ENCODE data around the gene CCT4. TPM values are rescaled to one million over a fixed set of nuclear protein-coding genes. Genes with fewer than 3 reads are reported as not detected.
"Not testable (repeated sequence)": the region's sequence is repeated elsewhere in the genome, so short reads cannot be mapped to it uniquely, and the experiment has no call there.

The CCT4 gene
- total RNA-seq, 1 experiment from 2014 or later = 345 TPM

- no peak for TF ChIP-seq CREB1 (CRISPR knock-in tag; IDR thresholded peaks at IDR 0.05)
- TF ChIP-seq KAT7 (CRISPR knock-in tag; IDR thresholded peaks at IDR 0.05; ENCODE audit: borderline replicate concordance) = no peak
- TF ChIP-seq NR2C2 (CRISPR knock-in tag; IDR thresholded peaks at IDR 0.05) = no peak
- no peak for TF ChIP-seq ZNF232 (CRISPR knock-in tag; IDR thresholded peaks at IDR 0.05)
- no peak for TF ChIP-seq MLX (CRISPR knock-in tag; IDR thresholded peaks at IDR 0.05)
- TF ChIP-seq MAX (CRISPR knock-in tag; IDR thresholded peaks at IDR 0.05) = no peak
- TF ChIP-seq E2F4 (CRISPR knock-in tag; IDR thresholded peaks at IDR 0.05; ENCODE audit: borderline replicate concordance, low read depth) = no peak
- no peak for TF ChIP-seq ATF6 (CRISPR knock-in tag; IDR thresholded peaks at IDR 0.05)
- TF ChIP-seq SP1 (CRISPR knock-in tag; conservative IDR thresholded peaks at IDR 0.05) = no peak
Observed at GRCh38 chr2:61877571-61878245, 10.7 kb downstream of the CCT4 start (continued).

- no peak overlapping the region for H3K4me3 Mint-ChIP-seq
- ChIA-PET POLR2A (no interaction called here), CTCF (no interaction called here)
- H3K4me1 Mint-ChIP-seq = no peaks in the 10 kb centered on the region
- no peak for DNase-seq (ENCODE audit: low spot score)
- no peak for ATAC-seq
- no peaks in the 10 kb centered on the region for H3K27me3 Mint-ChIP-seq (ENCODE audit: low read depth)
- H3K27ac Mint-ChIP-seq = no peak overlapping the region
- TF ChIP-seq FOXJ3 (CRISPR knock-in tag; IDR thresholded peaks at IDR 0.05; ENCODE audit: borderline replicate concordance) (no peak), JAZF1 (CRISPR knock-in tag; IDR thresholded peaks at IDR 0.05) (no peak), ZNF121 (CRISPR knock-in tag; IDR thresholded peaks at IDR 0.05) (peak; percentile 69; the same call in 1 of the 2 replicates), NFYB (CRISPR knock-in tag; conservative IDR thresholded peaks at IDR 0.05; ENCODE audit: low read depth) (no peak), FOXP1 (CRISPR knock-in tag; IDR thresholded peaks at IDR 0.05; ENCODE audit: borderline replicate concordance) (no peak)
- H3K36me3 Mint-ChIP-seq = peaks cover 78% of the 10 kb centered on the region
- H3K9me3 Mint-ChIP-seq = no peaks in the 10 kb centered on the region
Observed at GRCh38 chr2:61876400-61876799, 12.1 kb downstream of the CCT4 start.

GRCh38 chr2:61866482-61867089 is 21.9 kb downstream of the CCT4 start:
- POLR2A ChIA-PET = interaction anchor here (1.0 kb wide), 1 partner anchor 13 kb away, joined by 4 read pairs; the partner anchor contains the start of gene FAM161A
- DNase-seq (ENCODE audit: low spot score); H3K9me3 Mint-ChIP-seq; H3K4me1 Mint-ChIP-seq; H3K27ac Mint-ChIP-seq; ATAC-seq; H3K4me3 Mint-ChIP-seq; H3K27me3 Mint-ChIP-seq (ENCODE audit: low read depth): not testable (repeated sequence)
- peak; percentile 39; the same call in 1 of the 2 replicates for TF ChIP-seq ZNF416 (CRISPR knock-in tag; IDR thresholded peaks at IDR 0.05)
- TF ChIP-seq ZNF121 (CRISPR knock-in tag; IDR thresholded peaks at IDR 0.05) = peak; percentile 76
- CTCF ChIA-PET = interaction anchor here (1.2 to 1.6 kb wide), 2 partner anchors 12 to 15 kb away, joined by 3 to 5 read pairs; partner anchors contain the start of gene FAM161A
- peaks cover 57% of the 10 kb centered on the region for H3K36me3 Mint-ChIP-seq

GRCh38 chr2:61862085-61862484 is 26.4 kb downstream of the CCT4 start:
- Mint-ChIP-seq H3K4me3 (no peak overlapping the region), H3K27me3 (ENCODE audit: low read depth) (no peaks in the 10 kb centered on the region), H3K4me1 (no peaks in the 10 kb centered on the region), H3K9me3 (no peaks in the 10 kb centered on the region), H3K36me3 (peaks cover 24% of the 10 kb centered on the region), H3K27ac (no peak overlapping the region)
- ATAC-seq (no peak), DNase-seq (ENCODE audit: low spot score) (no peak)
- ChIA-PET CTCF (no interaction called here), POLR2A (no interaction called here)
- TF ChIP-seq RELA (CRISPR knock-in tag; IDR thresholded peaks at IDR 0.05; ENCODE audit: borderline replicate concordance) (no peak), ATF6 (CRISPR knock-in tag; IDR thresholded peaks at IDR 0.05) (no peak), FOXJ3 (CRISPR knock-in tag; IDR thresholded peaks at IDR 0.05; ENCODE audit: borderline replicate concordance) (no peak), OVOL2 (CRISPR knock-in tag; IDR thresholded peaks at IDR 0.05; ENCODE audit: borderline replicate concordance) (no peak), ZNF423 (CRISPR knock-in tag; IDR thresholded peaks at IDR 0.05) (no peak), HMGXB4 (CRISPR knock-in tag; IDR thresholded peaks at IDR 0.05) (no peak), MAX (CRISPR knock-in tag; IDR thresholded peaks at IDR 0.05) (no peak), USF2 (CRISPR knock-in tag; IDR thresholded peaks at IDR 0.05) (no peak)

All from WTC11 (cell line).